H1 (cell line): ENCODE measurements around the gene UVRAG. TPM values are rescaled to one million over a fixed set of nuclear protein-coding genes. Genes with fewer than 3 reads are reported as not detected.

ENCODE experiments used
- CREB1 ChIP-seq: IDR thresholded peaks from 2 replicates; pipeline ENCODE4 v1.6.1; 2012; ENCODE audit warnings: inconsistent platforms
- GABPA ChIP-seq: IDR thresholded peaks from 2 replicates; pipeline ENCODE4 v1.6.1; 2011; ENCODE audit warnings: mild to moderate bottlenecking, low read length, moderate library complexity, borderline replicate concordance; ENCODE audit not compliant: insufficient read depth
- polyA plus RNA-seq, 7 experiments: library from polyadenylated mRNA; depleted of rRNA in 3 of 7; stranded (reverse) in 5 of 7; unstranded in 2 of 7; fragments of >200 nt in 5 of 7; fragments of 200-250 nt in 2 of 7; gene quantifications; 1 replicate in 5 of 7; 2 replicates in 1 of 7; 4 replicates in 1 of 7; pipeline versions ENCODE4 v1.2.1 to v1.2.3, GENCODE V29; 2011 to 2013; ENCODE audit warnings: missing spikeins in 2 of 7, mixed read lengths in 2 of 7
- total RNA-seq: library from RNA; stranded (reverse); fragmentation: NEBNext Ultra II Directional; extraction: Animal tissue kit (Norgen Biotek cat#: 25700); gene quantifications from 2 replicates; pipeline ENCODE4 v1.2.1, GENCODE V29; 2021

UVRAG gene
- total and polyA plus RNA-seq, 2 of the 8 experiments (the other 6 are each of a cell fraction or from before 2014, with no cell fraction given): 5.5 to 14.7 TPM

GRCh38 chr11:76033699-76034098, 218.7 kb downstream of the UVRAG start (continued):
- no peak for TF ChIP-seq CREB1
- TF ChIP-seq GABPA: no peak
- TF ChIP-seq, all 59 proteins: peak for 0
